HG03442 (cell line): ENCODE data around the gene MGMT.

Source experiments
- ATAC-seq: cut with Tn5 transposase; IDR thresholded peaks from one replicate; pipeline ENCODE4 v1.9.1; 2021; ENCODE audit warnings: mild to moderate bottlenecking, moderate library complexity; ENCODE audit not compliant: unreplicated experiment

The MGMT gene

DNA sequence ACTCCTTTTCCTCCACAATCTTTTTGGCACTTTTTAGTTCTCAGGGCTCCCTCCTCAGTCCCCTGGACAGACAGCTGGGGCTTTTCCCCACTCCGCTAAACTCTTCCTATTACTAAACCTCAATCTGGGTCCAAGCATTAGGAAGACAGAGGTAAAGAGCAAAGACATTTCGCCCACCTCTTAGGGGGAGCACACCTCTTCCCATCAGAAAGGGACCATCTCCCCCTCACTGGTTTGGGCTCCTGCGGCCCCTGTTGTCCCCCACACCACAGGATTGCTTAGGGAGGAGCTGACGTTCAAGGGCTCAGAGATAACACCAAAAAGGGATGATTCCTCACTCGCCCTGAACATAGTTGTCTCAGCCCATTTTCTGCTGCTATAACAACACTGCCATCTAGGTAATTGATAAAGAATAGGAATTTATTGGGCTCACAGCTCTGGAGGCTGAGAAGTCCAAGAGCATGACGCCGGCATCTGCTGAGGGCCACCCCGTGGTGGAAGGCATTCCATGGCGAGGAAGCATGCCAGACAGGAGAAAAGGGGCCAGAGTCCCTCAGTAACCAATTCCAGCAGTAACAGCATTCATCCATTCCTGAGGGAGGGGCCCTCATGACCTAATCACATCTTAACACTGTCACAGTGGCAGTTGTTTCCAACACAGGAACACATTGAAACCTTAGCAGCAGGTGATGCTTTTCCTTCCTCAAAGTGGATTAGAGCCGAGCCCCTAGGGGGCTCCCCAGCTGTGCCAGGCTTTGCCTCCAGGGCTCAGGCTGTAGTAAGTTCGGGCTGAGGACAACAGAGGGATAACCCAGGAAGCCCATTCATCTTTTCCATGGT is 287.4 kb downstream of the MGMT start:
- ATAC-seq: no peak

- no peak for ATAC-seq
These were observed 288.1 kb downstream of the MGMT start for GRCh38 chr10:129755158-129755591.

DNA sequence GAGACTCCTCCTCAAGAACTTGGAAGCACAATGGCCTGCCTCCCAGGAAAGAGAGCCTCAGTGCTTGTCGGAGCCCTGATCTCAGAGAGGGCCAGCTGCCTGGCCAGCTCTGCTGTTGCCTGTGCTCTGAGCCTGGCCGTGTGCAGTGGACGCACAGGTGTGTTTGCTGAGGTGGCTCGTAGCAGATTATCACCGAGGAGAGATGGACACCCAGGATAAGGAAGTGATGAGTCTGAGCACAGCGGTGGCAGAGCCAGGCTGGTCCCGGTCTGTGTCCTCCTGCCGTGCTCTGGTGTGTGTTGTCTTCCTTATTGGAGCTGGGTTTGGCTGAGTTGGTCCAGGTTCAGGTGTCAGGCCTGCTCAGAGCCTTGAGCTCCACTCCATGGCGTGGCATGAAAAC is 288.6 kb downstream of the MGMT start:
- no peak for ATAC-seq

DNA sequence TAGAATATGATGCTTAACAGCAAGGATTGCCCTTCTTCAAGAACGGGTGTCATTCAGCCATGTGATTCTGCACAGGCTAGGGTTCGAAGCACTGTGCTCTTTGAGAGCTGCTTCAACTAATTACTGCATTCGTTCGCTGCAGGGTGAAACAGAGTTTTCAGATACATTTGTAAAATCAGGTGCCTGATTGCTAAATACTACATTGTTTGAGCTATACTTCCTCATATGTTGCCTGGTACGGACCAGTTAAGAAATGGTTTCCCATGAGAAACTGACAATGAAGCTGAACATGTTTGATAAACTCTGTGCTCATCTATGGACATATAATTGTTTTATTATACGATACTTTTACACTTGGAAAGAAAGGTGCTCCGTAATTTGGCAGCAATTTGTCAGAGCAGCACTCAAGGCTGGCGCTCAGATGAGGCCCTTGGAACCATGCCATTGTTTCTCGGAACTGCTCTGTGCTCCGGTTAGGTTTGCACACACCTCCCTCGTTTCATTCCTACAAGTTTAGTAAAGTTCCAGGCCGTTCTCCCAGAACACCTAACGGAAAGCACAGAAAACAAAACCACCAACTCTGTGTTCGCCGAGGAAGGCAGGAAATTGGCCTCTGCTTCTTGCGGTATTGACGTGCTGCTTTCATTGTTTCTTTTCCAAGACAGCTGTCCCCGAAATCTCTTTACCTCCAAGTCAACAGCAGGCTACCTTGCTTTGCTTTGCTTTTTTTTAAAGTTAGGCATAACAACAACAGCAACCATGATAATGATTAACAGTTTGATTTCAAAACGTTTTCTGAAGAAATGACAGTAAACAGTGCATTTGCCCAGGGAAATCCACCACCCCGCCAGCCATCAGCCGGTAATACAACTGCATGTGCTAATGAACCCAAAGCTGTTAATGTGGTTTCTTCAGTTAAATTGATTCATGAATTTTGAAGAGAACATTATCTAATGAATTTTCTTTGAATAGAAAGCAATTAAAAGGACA is 290.2 kb downstream of the MGMT start:
- no peak for ATAC-seq

DNA sequence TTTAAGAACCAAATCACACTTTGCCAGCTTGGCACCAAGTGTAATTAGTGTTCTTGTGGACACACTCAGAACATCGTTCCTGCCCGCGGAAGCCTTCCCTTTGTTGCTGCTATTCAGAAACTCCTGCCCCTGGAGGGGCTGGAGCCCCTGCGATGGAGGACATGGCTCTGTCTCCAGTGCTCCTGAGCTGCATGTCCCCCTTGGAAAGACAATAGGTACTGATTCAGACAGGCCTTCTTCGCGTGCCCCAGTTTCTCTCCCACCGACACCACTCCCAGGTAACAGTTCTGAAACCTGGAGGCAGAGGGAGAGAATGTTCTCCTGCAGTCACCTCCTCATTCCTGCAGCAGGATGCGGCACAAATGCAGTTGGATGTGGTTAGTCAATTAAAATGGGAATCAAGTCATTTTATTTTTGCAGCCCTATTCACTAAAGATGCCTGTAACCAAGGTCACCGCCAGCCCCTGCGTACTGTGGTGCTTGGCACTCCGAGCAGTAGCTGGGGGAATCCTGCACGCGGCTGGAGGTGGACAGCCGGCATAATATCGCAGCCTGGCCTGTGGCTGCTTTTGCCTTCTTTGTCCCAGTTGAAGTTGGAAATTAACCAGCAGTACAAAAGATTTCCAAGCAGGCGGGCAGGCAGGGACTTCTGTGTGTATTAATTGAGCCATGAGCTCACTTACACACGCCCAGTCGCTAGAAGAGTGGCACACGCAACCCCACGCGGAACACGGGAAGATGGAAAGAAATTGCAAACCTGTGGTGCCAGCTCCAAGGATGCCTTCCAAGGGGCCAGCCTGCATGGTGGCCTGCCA is 291.4 kb downstream of the MGMT start:
- no peak for ATAC-seq

- ATAC-seq: no peak
These were observed 292.4 kb downstream of the MGMT start for GRCh38 chr10:129759214-129760002.

DNA sequence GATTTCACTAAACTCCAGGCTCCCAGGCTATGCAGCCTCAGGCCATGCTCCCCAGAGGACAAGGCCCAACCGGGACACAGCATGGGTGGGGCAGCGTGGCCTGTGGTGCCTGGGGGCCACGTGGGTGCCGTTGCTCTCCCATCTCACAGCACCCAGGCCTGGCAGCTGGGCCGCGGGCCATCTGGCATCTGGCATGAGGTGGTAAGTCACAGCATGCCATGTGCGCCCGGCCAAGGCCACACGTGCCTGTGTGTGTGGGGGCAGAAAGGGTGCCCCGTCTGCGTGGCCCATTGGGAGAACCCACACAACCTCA is 292.9 kb downstream of the MGMT start:
- ATAC-seq: no peak

- no peak for ATAC-seq
These were observed 293.4 kb downstream of the MGMT start for GRCh38 chr10:129760416-129760815.

GRCh38 chr10:129761197-129761972 is 294.3 kb downstream of the MGMT start:
- no peak for ATAC-seq

- ATAC-seq: no peak
These were observed 295.2 kb downstream of the MGMT start for GRCh38 chr10:129761981-129762956.

- no peak for ATAC-seq
These were observed 297.2 kb downstream of the MGMT start for GRCh38 chr10:129764011-129764900.

GRCh38 chr10:129764901-129765663 is 298.0 kb downstream of the MGMT start:
- ATAC-seq: no peak

GRCh38 chr10:129765664-129766550 is 298.9 kb downstream of the MGMT start:
- no peak for ATAC-seq

DNA sequence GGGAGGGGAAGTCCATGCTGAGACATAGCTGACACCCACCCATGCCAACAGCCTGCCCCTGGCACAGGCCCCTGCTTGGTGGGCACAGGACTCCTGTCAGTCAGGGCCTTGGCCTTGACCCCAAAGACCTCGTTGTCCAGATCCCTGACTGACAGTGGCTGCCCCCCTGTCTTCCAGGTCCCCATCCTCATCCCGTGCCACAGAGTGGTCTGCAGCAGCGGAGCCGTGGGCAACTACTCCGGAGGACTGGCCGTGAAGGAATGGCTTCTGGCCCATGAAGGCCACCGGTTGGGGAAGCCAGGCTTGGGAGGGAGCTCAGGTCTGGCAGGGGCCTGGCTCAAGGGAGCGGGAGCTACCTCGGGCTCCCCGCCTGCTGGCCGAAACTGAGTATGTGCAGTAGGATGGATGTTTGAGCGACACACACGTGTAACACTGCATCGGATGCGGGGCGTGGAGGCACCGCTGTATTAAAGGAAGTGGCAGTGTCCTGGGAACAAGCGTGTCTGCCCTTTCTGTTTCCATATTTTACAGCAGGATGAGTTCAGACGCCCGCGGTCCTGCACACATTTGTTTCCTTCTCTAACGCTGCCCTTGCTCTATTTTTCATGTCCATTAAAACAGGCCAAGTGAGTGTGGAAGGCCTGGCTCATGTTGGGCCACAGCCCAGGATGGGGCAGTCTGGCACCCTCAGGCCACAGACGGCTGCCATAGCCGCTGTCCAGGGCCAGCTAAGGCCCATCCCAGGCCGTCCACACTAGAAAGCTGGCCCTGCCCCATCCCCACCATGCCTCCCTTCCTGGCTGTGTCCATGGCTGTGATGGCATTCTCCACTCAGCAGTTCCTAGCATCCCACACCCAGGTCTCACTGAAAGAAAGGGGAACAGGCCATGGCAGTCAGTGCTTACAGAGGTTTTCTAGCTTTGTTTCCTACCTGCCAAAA is 299.8 kb downstream of the MGMT start:
- no peak for ATAC-seq
